Body of pancreas (tissue), 4 donors: ENCODE results near the gene FAM216B.
A peak's percentile ranks its signal among the peaks of the same experiment; 100 is the strongest.

Source experiments
- POLR2A ChIP-seq, 3 donors: fragments of 450-650 bp; IDR thresholded peaks; one replicate each; pipeline ENCODE4 v1.6.1; 2016; ENCODE audit warnings: antibody characterized with exemption in 3 of 3, mild to moderate bottlenecking in 2 of 3
- TF ChIP-seq, protein P1 (sequence below), 7 experiments: fragments of 450-650 bp in 4 of 7; fragments of 200-600 bp in 3 of 7; sonication (generic) in 3 of 7; IDR thresholded peaks; one replicate each; pipeline ENCODE4 v1.5.1; 2016 to 2019; ENCODE audit warnings: antibody characterized with exemption in 7 of 7

DNA sequence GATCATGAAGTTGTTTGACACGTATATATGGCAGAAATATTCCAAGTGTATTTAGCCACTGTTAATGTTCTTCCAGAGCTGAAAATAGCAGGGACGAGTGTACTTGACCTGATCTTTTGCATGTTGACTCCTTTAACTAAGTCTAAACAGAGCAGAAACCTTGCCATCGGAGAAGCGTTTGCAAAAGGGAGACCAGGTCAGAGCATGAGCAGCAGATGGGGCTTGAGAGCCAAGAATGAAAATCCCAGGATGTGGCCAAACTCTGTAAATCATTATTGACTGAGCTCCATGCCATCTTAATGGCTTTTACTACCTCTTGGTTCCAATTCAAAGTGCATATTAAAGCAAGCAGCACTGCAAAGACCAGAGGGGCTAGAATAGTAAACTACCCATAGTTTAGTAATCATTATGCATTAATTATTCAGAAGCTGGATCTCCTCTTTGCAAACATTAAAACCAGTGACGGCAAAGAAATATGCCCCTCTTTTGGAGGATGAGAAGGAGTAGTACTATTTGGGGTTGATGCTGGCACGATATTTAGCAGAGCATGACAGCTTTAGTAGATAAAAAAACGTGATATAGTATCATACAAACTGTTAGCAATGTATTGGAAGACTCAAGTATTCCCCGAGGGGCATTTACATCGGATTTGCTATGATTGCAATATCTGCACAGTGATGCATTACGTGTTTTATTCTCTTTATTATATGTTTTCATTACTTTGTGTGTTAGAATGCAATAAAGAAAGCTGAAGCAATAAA lies 55.7 kb downstream of the FAM216B start:
- TF ChIP-seq POLR2A (IDR thresholded peaks at IDR 0.05): no peak
- TF ChIP-seq, protein P1, sequence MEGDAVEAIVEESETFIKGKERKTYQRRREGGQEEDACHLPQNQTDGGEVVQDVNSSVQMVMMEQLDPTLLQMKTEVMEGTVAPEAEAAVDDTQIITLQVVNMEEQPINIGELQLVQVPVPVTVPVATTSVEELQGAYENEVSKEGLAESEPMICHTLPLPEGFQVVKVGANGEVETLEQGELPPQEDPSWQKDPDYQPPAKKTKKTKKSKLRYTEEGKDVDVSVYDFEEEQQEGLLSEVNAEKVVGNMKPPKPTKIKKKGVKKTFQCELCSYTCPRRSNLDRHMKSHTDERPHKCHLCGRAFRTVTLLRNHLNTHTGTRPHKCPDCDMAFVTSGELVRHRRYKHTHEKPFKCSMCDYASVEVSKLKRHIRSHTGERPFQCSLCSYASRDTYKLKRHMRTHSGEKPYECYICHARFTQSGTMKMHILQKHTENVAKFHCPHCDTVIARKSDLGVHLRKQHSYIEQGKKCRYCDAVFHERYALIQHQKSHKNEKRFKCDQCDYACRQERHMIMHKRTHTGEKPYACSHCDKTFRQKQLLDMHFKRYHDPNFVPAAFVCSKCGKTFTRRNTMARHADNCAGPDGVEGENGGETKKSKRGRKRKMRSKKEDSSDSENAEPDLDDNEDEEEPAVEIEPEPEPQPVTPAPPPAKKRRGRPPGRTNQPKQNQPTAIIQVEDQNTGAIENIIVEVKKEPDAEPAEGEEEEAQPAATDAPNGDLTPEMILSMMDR (IDR thresholded peaks at IDR 0.05): peak in 4 of 7 experiments; percentile 30 to 40 (median 38)
